Smooth muscle cell (in vitro differentiated cells): ENCODE data around the gene PCDHA1. TPM values are rescaled to one million over a fixed set of nuclear protein-coding genes. Genes with fewer than 3 reads are reported as not detected.

Source experiments
- DNase-seq: peaks from one replicate; lab custom pipeline; 2025; ENCODE audit not compliant: unreplicated experiment; lab: John Stamatoyannopoulos, UW
- H2AFZ ChIP-seq: fragments of 200-600 bp; sonication (generic); 2 replicates; pipeline ENCODE4 v1.6.0; 2016; ENCODE audit warnings: antibody characterized with exemption, low read depth, mild to moderate bottlenecking
- H3F3A ChIP-seq: fragments of 200-600 bp; sonication (generic); 2 replicates; pipeline ENCODE4 v1.6.0; 2017; ENCODE audit warnings: antibody characterized with exemption, low read depth
- H3K27ac ChIP-seq: fragments of 200-600 bp; sonication (generic); 2 replicates; pipeline ENCODE4 v1.5.1; 2016; ENCODE audit warnings: low read depth, mild to moderate bottlenecking
- H3K27me3 ChIP-seq: fragments of 200-600 bp; sonication (generic); 2 replicates; pipeline ENCODE4 v1.6.1; 2016; ENCODE audit warnings: low read depth, mild to moderate bottlenecking
- H3K36me3 ChIP-seq: fragments of 200-600 bp; sonication (generic); 2 replicates; pipeline ENCODE4 v1.5.1; 2016; ENCODE audit warnings: low read depth
- H3K4me1 ChIP-seq: fragments of 200-600 bp; sonication (generic); 2 replicates; pipeline ENCODE4 v1.5.1; 2016; ENCODE audit warnings: low read depth
- H3K4me2 ChIP-seq: fragments of 200-600 bp; sonication (generic); 2 replicates; pipeline ENCODE4 v1.6.0; 2016; ENCODE audit warnings: mild to moderate bottlenecking
- H3K4me3 ChIP-seq: fragments of 200-600 bp; sonication (generic); 2 replicates; pipeline ENCODE4 v1.5.1; 2016; ENCODE audit warnings: mild to moderate bottlenecking
- H3K79me2 ChIP-seq: fragments of 200-600 bp; sonication (generic); 2 replicates; pipeline ENCODE4 v1.6.0; 2016; ENCODE audit warnings: low read depth, mild to moderate bottlenecking
- H3K9ac ChIP-seq: fragments of 200-600 bp; sonication (generic); 2 replicates; pipeline ENCODE4 v1.6.0; 2016; ENCODE audit warnings: low read depth
- H3K9me3 ChIP-seq: fragments of 200-600 bp; sonication (generic); replicated peaks from 2 replicates; pipeline ENCODE4 v1.5.1; 2016; ENCODE audit warnings: low read depth
- H4K20me1 ChIP-seq: fragments of 200-600 bp; sonication (generic); 2 replicates; pipeline ENCODE4 v1.6.0; 2016; ENCODE audit warnings: low read depth
- WGBS: methylation state at CpG from one replicate; pipeline ENCODE4 v1.1.7; 2016; ENCODE audit warnings: low lambda C conversion rate; 5-methylcytosine and 5-hydroxymethylcytosine counted together
- polyA plus RNA-seq: library from polyadenylated mRNA; unstranded; fragments of >200 nt; fragmentation: Nextera tagmentation; extraction: Ambion mirVana; gene quantifications from 2 replicates; pipeline ENCODE4 v1.2.1, GENCODE V29; 2016
- total RNA-seq: library from RNA; depleted of rRNA; stranded (reverse); fragments of >200 nt; gene quantifications from 2 replicates; pipeline ENCODE4 v1.2.3, GENCODE V29; 2014
- TF ChIP-seq, protein P1 (sequence below): fragments of 200-600 bp; sonication (generic); IDR thresholded peaks from 2 replicates; pipeline ENCODE4 v1.5.1; 2017; ENCODE audit warnings: borderline replicate concordance, mild to moderate bottlenecking, antibody characterized with exemption; ENCODE audit not compliant: insufficient read depth, poor library complexity, severe bottlenecking

PCDHA1 gene
- total and polyA plus RNA-seq, 2 experiments from 2014 or later = not detected

DNA sequence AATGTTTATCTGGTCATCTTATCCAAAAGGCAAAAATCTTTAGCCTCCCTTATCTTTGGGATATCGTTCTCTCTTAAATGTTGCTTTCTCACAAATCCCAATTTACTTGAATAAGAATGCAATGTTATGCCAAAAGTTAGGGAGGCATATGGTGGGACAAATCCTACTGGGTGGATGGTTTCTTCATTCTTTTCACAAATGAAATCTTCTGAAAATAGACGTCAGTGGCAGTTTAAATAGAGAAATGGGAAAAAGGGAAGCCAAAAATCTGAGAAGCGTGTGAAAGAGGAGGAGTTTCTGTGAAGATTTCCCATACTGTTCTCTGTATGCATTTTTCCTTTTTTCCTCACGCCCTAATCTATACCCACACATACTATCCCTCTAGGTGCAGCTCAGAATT lies 137.7 kb downstream of the PCDHA1 start:
- peaks cover 6% of the 10 kb centered on the region for H3F3A ChIP-seq

DNA sequence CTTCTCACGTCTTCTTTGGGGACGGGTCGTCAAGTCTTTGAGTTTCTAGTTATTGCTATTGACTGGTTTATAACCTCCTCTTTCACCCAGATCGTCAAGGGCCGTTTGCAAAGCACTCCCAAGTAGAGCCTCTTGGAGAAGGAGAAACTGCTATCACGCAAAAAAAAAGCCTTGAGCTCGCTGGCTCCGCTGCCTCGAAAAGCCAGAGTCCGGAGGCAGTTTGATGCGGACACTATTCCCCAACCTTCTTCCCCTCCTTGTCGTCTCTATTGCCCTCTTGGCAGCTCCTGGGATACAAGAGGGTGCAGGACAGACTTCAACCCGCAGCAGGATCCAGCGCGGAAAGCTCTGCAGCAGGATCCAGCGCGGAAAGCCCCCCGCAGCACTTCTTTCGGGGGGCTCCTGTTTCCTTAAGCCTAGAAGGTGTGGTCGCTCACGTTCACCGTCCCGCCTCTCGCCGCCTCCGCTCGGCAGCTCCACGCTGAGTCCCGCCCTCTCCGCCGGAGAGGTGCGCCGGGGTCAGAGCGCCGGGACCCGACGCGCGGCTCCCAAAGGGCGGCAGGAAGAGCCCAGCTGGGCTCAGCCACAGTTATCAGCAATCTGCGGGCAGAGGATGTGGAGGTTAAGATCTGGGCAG lies 140.0 kb downstream of the PCDHA1 start, which contains the start of gene PCDHAC1:
PCDHAC1 (plus strand) TSS at position 494 of the 637 bp plus-strand sequence. CDS start 594 bp downstream, outside the sequence.
- peak within 1 kb of the TSS; percentile 74 for H2AFZ ChIP-seq
- no peak for DNase-seq
- H3K9me3 ChIP-seq = no peaks in the 10 kb centered on the region
- H3K79me2 ChIP-seq = no peaks in the 10 kb centered on the region
- WGBS = 3% methylated on average over 41 of the region's 41 CpGs
- H3K36me3 ChIP-seq = no peaks in the 10 kb centered on the region
- TF ChIP-seq, protein P1, sequence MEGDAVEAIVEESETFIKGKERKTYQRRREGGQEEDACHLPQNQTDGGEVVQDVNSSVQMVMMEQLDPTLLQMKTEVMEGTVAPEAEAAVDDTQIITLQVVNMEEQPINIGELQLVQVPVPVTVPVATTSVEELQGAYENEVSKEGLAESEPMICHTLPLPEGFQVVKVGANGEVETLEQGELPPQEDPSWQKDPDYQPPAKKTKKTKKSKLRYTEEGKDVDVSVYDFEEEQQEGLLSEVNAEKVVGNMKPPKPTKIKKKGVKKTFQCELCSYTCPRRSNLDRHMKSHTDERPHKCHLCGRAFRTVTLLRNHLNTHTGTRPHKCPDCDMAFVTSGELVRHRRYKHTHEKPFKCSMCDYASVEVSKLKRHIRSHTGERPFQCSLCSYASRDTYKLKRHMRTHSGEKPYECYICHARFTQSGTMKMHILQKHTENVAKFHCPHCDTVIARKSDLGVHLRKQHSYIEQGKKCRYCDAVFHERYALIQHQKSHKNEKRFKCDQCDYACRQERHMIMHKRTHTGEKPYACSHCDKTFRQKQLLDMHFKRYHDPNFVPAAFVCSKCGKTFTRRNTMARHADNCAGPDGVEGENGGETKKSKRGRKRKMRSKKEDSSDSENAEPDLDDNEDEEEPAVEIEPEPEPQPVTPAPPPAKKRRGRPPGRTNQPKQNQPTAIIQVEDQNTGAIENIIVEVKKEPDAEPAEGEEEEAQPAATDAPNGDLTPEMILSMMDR = no peak
- peaks cover 4% of the 10 kb centered on the region for H3K4me1 ChIP-seq
- no peaks in the 10 kb centered on the region for H3K27me3 ChIP-seq
- H3K9ac ChIP-seq = peak within 1 kb of the TSS; percentile 10
- no peak within 1 kb of the TSS for H3K27ac ChIP-seq
- H4K20me1 ChIP-seq = peaks cover 56% of the 10 kb centered on the region
- H3F3A ChIP-seq = peaks cover 6% of the 10 kb centered on the region
- peak within 1 kb of the TSS; percentile 96 for H3K4me2 ChIP-seq
- H3K4me3 ChIP-seq = peak within 1 kb of the TSS; percentile 73

More for the DNA sequence above, 137.7 kb downstream of the PCDHA1 start:
- Histone ChIP-seq H3K79me2 (no peaks in the 10 kb centered on the region), H3K9ac (no peak overlapping the region), H3K9me3 (no peaks in the 10 kb centered on the region), H2AFZ (no peak overlapping the region), H3K27me3 (no peaks in the 10 kb centered on the region), H3K4me2 (no peak overlapping the region), H3K27ac (no peak overlapping the region), H3K4me3 (no peak overlapping the region), H3K36me3 (no peaks in the 10 kb centered on the region), H4K20me1 (peaks cover 52% of the 10 kb centered on the region), H3K4me1 (peaks cover 4% of the 10 kb centered on the region)
- TF ChIP-seq, protein P1 = no peak
- no peak for DNase-seq
- 95% methylated on average over 4 of the region's 4 CpGs for WGBS

DNA sequence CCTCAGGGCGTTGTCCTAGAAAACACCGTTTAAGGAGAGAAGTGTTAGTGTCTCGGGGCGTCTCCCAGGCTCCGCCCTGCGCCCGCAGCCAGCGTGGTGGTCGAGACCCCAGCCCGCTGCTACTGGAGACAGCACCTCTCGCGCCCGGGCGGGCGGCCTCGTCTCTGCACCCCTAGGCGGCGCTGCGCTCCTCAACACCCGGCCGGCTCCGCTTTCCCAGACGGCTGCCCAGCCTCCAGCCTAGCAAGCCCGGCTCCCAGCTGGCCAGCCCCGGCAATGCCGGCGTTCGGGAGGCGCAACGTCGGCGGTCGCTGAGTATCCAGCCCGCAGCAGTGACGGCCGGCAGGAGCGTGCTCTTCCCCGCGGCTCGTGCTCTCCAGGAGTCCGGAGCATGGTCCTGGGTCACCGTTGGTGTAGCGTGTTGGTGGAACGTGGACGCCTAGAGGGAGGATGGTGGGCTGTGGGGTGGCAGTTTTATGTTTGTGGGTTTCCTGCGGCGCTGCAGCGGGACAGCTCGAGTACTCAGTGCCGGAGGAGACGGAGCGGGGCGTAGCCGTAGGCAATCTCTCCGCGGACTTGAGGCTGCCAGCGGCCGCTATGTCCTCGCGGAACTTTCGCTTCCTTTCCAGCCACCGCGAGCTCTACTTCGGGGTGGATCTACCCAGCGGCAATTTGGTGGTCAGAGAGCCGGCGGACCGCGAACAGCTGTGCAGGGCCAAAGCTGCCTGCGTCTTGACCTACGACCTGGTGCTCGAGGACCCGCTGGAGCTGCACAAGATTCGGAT lies 140.7 kb downstream of the PCDHA1 start:
- peaks cover 4% of the 10 kb centered on the region for H3K4me1 ChIP-seq
- no peaks in the 10 kb centered on the region for H3K27me3 ChIP-seq
- TF ChIP-seq, protein P1 = peak; percentile 94
- peaks cover 6% of the 10 kb centered on the region for H3F3A ChIP-seq
- H3K36me3 ChIP-seq = no peaks in the 10 kb centered on the region
- H3K4me2 ChIP-seq = peak overlapping the region; percentile 96
- peak; percentile 77 for DNase-seq
- peak overlapping the region; percentile 10 for H3K9ac ChIP-seq
- under 1% methylated on average over 74 of the region's 74 CpGs for WGBS
- no peaks in the 10 kb centered on the region for H3K79me2 ChIP-seq
- no peaks in the 10 kb centered on the region for H3K9me3 ChIP-seq
- H2AFZ ChIP-seq = peak overlapping the region; percentile 74
- H3K4me3 ChIP-seq = peak overlapping the region; percentile 73
- H4K20me1 ChIP-seq = peaks cover 56% of the 10 kb centered on the region
- no peak overlapping the region for H3K27ac ChIP-seq
